LNCaP clone FGC (cell line): ENCODE data around the gene DYRK1A.

Source experiments
- DNase-seq: peaks from one replicate; pipeline ENCODE4 v3.0.0-alpha.2; 2011; ENCODE audit warnings: low read depth
- H3K4me3 ChIP-seq: 2 replicates; pipeline ENCODE4 v1.5.1; 2011; ENCODE audit warnings: mild to moderate bottlenecking, low read depth, low read length, control low read depth
- CTCF ChIP-seq: IDR thresholded peaks from 2 replicates; pipeline ENCODE4 v1.5.1; 2012; ENCODE audit warnings: mild to moderate bottlenecking; ENCODE audit not compliant: control insufficient read depth, insufficient read depth; ENCODE audit errors: extremely low read depth

The DYRK1A gene

GRCh38 chr21:37564924-37565529 lies 198.5 kb downstream of the DYRK1A start:
- no peak overlapping the region for H3K4me3 ChIP-seq

GRCh38 chr21:37565530-37566223 lies 199.1 kb downstream of the DYRK1A start:
- H3K4me3 ChIP-seq: no peak overlapping the region
- TF ChIP-seq CTCF: no peak
- no peak for DNase-seq

More at GRCh38 chr21:37564924-37565529, 198.5 kb downstream of the DYRK1A start:
- DNase-seq: no peak
- TF ChIP-seq CTCF: no peak

GRCh38 chr21:37566790-37567615 lies 200.4 kb downstream of the DYRK1A start:
- no peak overlapping the region for H3K4me3 ChIP-seq
- DNase-seq: no peak
- no peak for TF ChIP-seq CTCF

GRCh38 chr21:37568415-37568814 lies 201.8 kb downstream of the DYRK1A start:
- H3K4me3 ChIP-seq: no peak overlapping the region
- DNase-seq: no peak
- no peak for TF ChIP-seq CTCF

GRCh38 chr21:37568916-37569315 lies 202.3 kb downstream of the DYRK1A start:
- no peak overlapping the region for H3K4me3 ChIP-seq
- DNase-seq: no peak
- TF ChIP-seq CTCF: no peak

GRCh38 chr21:37571442-37571841 lies 204.9 kb downstream of the DYRK1A start:
- no peak for DNase-seq
- no peak for TF ChIP-seq CTCF
- no peak overlapping the region for H3K4me3 ChIP-seq
